Left colon (tissue), 2 donors: ENCODE data around the gene EXOC2. TPM values are rescaled to one million over a fixed set of nuclear protein-coding genes. Genes with fewer than 3 reads are reported as not detected.
"Not testable (repeated sequence)": the region's sequence is repeated elsewhere in the genome, so short reads cannot be mapped to it uniquely, and the experiment has no call there.

ENCODE experiments used
- ATAC-seq: fragments of 200-7000 bp; cut with Tn5 transposase; one replicate; pipeline ENCODE4 v1.9.1; 2020; ENCODE audit warnings: mild to moderate bottlenecking, moderate library complexity
- DNase-seq, 2 donors: peaks; one replicate each; pipeline ENCODE4 v3.0.0-alpha.2; 2020
- intact Hi-C, 2 donors: fragments of 100-400 bp; cut with DNase I in 1 of 2; cut with micrococcal nuclease in 1 of 2; formaldehyde crosslinking; loops; one replicate each; pipeline versions ENCODE4 v1.11.2 to v1.14.0; 2022; cut with DNase I, micrococcal nuclease
- total RNA-seq, 2 donors: library from RNA; stranded (reverse); fragmentation: NEBNext Ultra II Directional; extraction: Animal tissue kit (Norgen Biotek cat#: 25700); gene quantifications; one replicate each; pipeline ENCODE4 v1.2.1, GENCODE V29; 2021
- donor health status: DM: no; HTN: no; CAD: no.
- donor health status: DM: yes; HTN: yes; CAD: no.

EXOC2 gene
- total RNA-seq, 2 donors from 2014 or later, result 13.9 to 17.6 TPM

DNA sequence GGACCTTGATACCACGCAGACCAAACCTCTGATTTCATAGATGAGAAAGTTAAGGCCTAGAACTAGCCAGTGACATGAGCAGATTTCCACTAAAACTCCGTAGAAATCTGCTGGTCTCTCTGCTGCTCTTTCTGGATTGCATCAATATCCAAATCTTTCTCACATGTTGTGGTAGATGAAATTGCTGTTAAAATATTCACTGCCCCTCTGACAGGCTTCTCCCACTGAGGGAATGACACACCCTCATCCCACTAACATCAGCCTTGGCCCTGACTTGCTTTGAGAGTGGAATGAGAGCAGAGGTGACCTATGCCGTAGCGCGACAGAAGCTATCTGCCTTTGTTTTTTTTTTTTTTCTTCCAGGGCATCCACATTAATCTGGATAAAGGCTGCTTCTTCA, 20.4 kb upstream of the EXOC2 start:
- DNase-seq, result no peak
- intact Hi-C loops, result no loop called here
- no peak for ATAC-seq

DNA sequence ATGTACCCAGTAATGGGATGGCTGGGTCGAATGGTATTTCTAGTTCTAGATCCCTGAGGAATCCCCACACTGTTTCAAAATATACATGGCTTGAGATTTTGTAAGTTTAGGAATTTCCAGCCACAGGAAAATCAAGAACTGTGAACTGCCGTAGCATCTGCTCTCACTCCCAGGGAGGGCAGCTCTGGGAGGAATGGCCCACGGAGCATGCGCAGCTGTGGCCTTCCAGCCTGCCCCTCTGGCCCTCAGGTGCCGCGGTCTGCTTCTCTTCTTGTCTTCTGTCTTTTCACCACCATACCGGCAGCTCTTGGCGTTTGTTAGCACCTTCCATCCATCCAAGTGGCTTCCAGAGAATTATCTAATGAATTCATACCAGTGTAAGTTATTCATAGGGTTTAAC, 19.9 kb upstream of the EXOC2 start:
- no peak for ATAC-seq

DNA sequence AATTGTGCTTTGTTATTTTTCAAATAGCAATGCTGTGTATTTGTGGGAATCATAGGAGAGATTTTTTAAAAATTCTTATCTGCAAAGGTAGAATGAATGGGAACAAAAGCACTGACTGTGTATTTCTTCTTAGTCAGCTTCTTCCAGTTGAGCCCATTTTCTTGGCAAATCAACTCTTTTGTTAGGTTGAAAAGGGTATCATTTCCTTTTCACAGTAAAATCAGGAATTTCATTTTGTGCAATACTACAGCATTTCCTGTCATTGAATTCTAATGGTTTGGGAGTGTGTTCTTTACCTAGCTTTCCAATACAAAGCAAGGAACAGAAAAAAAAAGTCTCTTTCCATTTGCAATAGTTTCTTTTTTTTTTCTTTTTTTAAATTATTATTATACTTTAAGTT, 19.0 kb upstream of the EXOC2 start:
- DNase-seq, result no peak
- no peak for ATAC-seq
- intact Hi-C loops, result no loop called here

More for the DNA sequence above, 19.9 kb upstream of the EXOC2 start:
- no peak for DNase-seq
- intact Hi-C loops, result no loop called here

DNA sequence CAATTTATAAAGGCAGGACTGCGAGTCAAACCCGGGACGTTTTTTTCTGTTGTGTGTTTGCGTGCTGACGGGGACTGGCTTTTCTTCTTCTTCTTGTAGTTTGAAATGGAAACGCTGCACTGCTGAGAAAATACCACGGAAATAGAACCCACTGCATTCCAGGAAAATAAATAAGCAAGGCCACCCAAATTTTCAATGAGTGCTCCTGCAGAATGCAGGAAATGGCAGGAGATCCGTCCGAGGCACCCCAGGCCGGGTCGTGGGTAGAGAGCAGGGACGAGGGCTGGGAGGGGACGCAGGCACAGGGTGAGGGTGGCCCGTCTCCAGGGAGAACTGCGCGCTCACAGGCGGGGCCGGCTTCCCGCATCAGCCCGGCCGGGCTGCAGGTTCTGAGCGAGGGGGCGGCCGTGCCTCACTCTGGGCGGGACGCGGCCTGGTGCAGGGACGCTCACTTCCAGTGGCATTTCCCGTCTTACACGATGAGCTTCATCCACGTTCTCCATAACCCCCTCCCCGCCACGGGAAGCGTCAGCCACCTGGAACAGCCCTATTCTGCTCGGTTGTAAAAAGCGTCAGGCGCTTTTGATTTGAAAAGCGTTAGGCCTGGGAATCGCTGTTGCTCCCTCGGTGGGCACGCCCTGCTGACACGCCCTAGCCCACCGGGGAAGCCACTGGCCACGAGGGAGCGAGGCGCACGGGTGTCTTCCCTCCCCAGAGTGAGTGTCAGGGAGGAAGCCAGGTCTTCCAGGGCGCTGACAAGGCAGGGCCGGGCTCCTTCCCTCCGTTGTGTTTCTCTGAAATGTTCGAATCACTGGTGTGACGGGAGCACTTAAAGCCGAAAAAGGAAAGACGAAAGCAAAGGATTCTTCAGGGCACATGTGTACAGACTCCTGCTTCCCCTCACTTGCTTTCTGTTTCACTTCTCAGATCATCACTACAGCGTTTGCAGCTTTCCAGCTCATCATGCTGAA, 17.9 kb upstream of the EXOC2 start:
- peak; percentile 39 to 53 for DNase-seq
- intact Hi-C loops, result no loop called here
- ATAC-seq, result peak; percentile 82

DNA sequence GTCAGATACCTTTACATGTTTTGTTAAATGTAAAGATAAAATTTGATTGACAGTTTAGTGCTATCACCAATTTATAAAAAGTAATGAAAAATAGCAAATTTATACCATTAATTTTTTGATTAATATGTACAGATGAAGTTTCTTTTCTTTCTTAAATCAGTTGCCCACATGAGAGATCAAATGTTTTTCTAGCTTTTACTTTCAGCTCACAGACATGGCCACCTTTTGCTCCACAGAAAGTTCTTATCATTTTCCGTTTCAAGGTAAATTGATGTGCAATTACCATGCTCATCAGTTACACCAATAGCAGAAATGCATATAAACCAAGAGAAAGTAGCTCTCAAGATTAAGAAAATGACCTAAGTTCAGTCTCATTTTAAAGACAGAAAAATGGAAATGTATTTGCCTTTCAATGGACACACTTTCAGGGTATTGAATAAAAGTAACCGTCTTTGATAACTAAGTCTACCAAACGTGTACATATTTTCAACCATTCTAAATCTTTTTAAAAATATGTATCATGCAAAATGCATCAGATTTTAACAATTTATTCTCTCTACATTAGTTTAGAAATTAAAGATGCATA, 16.6 kb upstream of the EXOC2 start:
- ATAC-seq, result no peak

GRCh38 chr6:708237-708598, 15.3 kb upstream of the EXOC2 start:
- ATAC-seq (no peak), DNase-seq (no peak)
- intact Hi-C loops, result no loop called here

More for the DNA sequence above, 16.6 kb upstream of the EXOC2 start:
- no peak for DNase-seq
- intact Hi-C loops, result no loop called here

- DNase-seq (no peak), ATAC-seq (no peak)
- intact Hi-C loops, result no loop called here
Observed at GRCh38 chr6:707576-708236, 14.8 kb upstream of the EXOC2 start.

- ATAC-seq, result no peak
Observed at GRCh38 chr6:706819-707381, 14.0 kb upstream of the EXOC2 start.

GRCh38 chr6:706146-706545, 13.2 kb upstream of the EXOC2 start:
- DNase-seq (no peak), ATAC-seq (no peak)
- intact Hi-C loops, result no loop called here

More at GRCh38 chr6:706819-707381, 14.0 kb upstream of the EXOC2 start:
- intact Hi-C loops, result no loop called here
- DNase-seq, result no peak

GRCh38 chr6:705047-705446, 12.1 kb upstream of the EXOC2 start:
- ATAC-seq, result no peak
- DNase-seq, result no peak
- intact Hi-C loops, result no loop called here

DNA sequence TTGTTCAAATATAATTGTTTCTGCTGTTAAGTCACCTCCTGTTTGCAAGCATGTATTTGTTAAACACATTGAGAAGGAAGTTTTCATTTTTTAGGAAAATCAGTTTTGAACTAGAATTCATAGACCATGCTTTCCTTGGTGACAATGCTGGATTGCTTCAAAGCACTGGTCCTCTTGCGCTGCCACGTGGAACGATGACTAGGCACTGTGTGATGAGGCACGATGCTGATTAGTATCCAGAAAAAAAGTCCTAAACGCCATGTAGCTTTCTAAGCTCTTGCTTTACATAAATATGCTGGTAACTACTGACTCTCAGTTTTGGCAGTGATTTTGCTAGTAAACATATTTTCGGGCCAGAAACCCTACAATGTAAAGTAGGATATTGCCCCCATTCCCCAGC, 11.1 kb upstream of the EXOC2 start:
- ATAC-seq, result no peak
- intact Hi-C loops, result no loop called here
- DNase-seq, result no peak

DNA sequence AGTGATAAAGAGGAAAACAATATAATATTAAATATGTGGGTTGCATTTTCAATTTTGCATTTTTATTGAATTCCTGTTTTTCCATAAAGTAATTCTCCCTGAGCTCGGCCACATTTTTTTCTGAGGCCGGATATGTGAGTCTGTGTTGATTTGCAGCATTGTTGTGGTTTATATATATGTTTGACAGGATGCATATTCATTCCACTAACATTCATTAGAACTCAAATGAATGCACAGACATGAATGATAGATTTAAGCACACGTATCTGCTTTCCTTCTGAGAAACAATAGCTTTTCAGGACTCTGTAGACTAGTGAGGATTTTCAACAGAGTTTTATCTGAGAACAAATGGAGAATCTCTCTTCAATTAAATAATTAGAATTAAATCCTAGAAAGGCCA, 10.6 kb upstream of the EXOC2 start:
- no peak for DNase-seq
- no peak for ATAC-seq
- intact Hi-C loops, result no loop called here

- DNase-seq, result no peak
- ATAC-seq, result no peak
- intact Hi-C loops, result no loop called here
Observed at GRCh38 chr6:701700-702479, 9.0 kb upstream of the EXOC2 start.

- DNase-seq, result no peak
- no peak for ATAC-seq
- intact Hi-C loops, result no loop called here
Observed at GRCh38 chr6:701215-701614, 8.3 kb upstream of the EXOC2 start.

GRCh38 chr6:700490-700889, 7.6 kb upstream of the EXOC2 start:
- intact Hi-C loops, result no loop called here
- no peak for ATAC-seq

DNA sequence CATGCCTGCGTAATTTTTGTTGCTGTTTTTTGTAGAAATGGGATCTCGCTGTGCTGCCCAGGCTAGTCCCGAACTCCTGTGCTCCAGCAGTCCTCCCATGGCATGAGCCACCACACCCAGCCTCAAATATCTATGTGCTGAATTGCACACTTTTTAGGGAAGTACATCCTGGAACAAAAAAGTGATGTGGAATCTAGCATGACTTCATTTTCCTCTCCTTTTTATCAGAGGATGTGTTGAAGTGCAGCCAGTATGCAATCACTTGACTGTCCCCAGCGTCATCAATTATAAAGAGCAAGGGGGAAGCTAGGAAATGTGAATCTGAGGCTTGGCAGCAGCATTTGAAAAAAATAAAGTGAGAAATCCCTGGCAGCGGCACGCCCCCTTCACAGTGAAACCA, 6.4 kb upstream of the EXOC2 start:
- ATAC-seq, result no peak
- no peak for DNase-seq
- intact Hi-C loops, result no loop called here

More at GRCh38 chr6:700490-700889, 7.6 kb upstream of the EXOC2 start:
- no peak for DNase-seq

GRCh38 chr6:694431-695126, 1.6 kb upstream of the EXOC2 start:
- DNase-seq, ATAC-seq, intact Hi-C loops: not testable (repeated sequence)

GRCh38 chr6:693723-694009, 727 bp upstream of the EXOC2 start:
- ATAC-seq (no peak), DNase-seq (no peak)
- intact Hi-C loops, result no loop called here
